Neural progenitor cell (in vitro differentiated cells): Measurements from ENCODE around the gene ADARB2. TPM values are rescaled to one million over a fixed set of nuclear protein-coding genes. Genes with fewer than 3 reads are reported as not detected.
A peak's percentile ranks its signal among the peaks of the same experiment; 100 is the strongest.

Source experiments
- DNase-seq: peaks from one replicate; pipeline ENCODE4 v3.0.0-alpha.2; 2016; ENCODE audit warnings: low spot score
- H2AFZ ChIP-seq: fragments of 200-600 bp; sonication (generic); replicated peaks from 2 replicates; pipeline ENCODE4 v1.6.1; 2016; ENCODE audit warnings: antibody characterized with exemption
- H3F3A ChIP-seq: fragments of 200-600 bp; sonication (generic); 2 replicates; pipeline ENCODE4 v1.6.1; 2016; ENCODE audit warnings: antibody characterized with exemption, low read depth
- H3K27ac ChIP-seq: fragments of 200-600 bp; sonication (generic); 2 replicates; pipeline ENCODE4 v1.5.1; 2016; ENCODE audit warnings: mild to moderate bottlenecking
- H3K27me3 ChIP-seq: fragments of 200-600 bp; sonication (generic); 2 replicates; pipeline ENCODE4 v1.6.1; 2016; ENCODE audit warnings: mild to moderate bottlenecking, moderate library complexity
- H3K36me3 ChIP-seq: fragments of 200-600 bp; sonication (generic); 2 replicates; pipeline ENCODE4 v1.5.1; 2016
- H3K4me1 ChIP-seq: fragments of 200-600 bp; sonication (generic); 2 replicates; pipeline ENCODE4 v1.6.1; 2016; ENCODE audit warnings: mixed run types
- H3K4me2 ChIP-seq: fragments of 200-600 bp; sonication (generic); 2 replicates; pipeline ENCODE4 v1.6.1; 2016
- H3K4me3 ChIP-seq: fragments of 200-600 bp; sonication (generic); 2 replicates; pipeline ENCODE4 v1.5.1; 2016
- H3K79me2 ChIP-seq: fragments of 200-600 bp; sonication (generic); 2 replicates; pipeline ENCODE4 v1.6.1; 2016; ENCODE audit warnings: low read depth
- H3K9ac ChIP-seq: fragments of 200-600 bp; sonication (generic); 2 replicates; pipeline ENCODE4 v1.6.1; 2016
- H3K9me3 ChIP-seq: fragments of 200-600 bp; sonication (generic); 2 replicates; pipeline ENCODE4 v1.5.1; 2016; ENCODE audit warnings: low read depth
- H4K20me1 ChIP-seq: fragments of 200-600 bp; sonication (generic); 2 replicates; pipeline ENCODE4 v1.6.1; 2016; ENCODE audit warnings: low read depth
- H3K27ac Mint-ChIP-seq: 3 replicates; pipeline ENCODE4 v1.8.0; 2021; ENCODE audit warnings: mixed read lengths
- H3K27me3 Mint-ChIP-seq: 2 replicates; pipeline ENCODE4 v1.8.0; 2022; ENCODE audit warnings: low read depth, mild to moderate bottlenecking, inconsistent platforms, moderate library complexity, mixed read lengths; ENCODE audit not compliant: insufficient read depth
- H3K36me3 Mint-ChIP-seq: 3 replicates; pipeline ENCODE4 v1.8.0; 2021; ENCODE audit warnings: mixed read lengths
- H3K4me1 Mint-ChIP-seq: 3 replicates; pipeline ENCODE4 v1.8.0; 2021; ENCODE audit warnings: mixed read lengths
- H3K4me3 Mint-ChIP-seq: 3 replicates; pipeline ENCODE4 v1.8.0; 2021; ENCODE audit warnings: mild to moderate bottlenecking, moderate library complexity, mixed read lengths
- H3K9me3 Mint-ChIP-seq: 3 replicates; pipeline ENCODE4 v1.8.0; 2020; ENCODE audit warnings: mixed read lengths
- CTCF ChIP-seq: fragments of 200-600 bp; sonication (generic); IDR thresholded peaks from 2 replicates; pipeline ENCODE4 v1.5.1; 2017; ENCODE audit warnings: antibody characterized with exemption, mild to moderate bottlenecking
- EZH2 ChIP-seq: fragments of 200-600 bp; sonication (generic); IDR thresholded peaks from 2 replicates; pipeline ENCODE4 v1.6.1; 2017; ENCODE audit warnings: antibody characterized with exemption, mild to moderate bottlenecking, moderate library complexity
- EZH2phosphoT487 ChIP-seq: fragments of 200-600 bp; sonication (generic); IDR thresholded peaks from 2 replicates; pipeline ENCODE4 v1.6.1; 2017; ENCODE audit warnings: antibody characterized with exemption
- total RNA-seq: library from RNA; depleted of rRNA; stranded (reverse); fragments of >200 nt; gene quantifications from 2 replicates; pipeline ENCODE4 v1.2.3, GENCODE V29; 2015; ENCODE audit warnings: low replicate concordance

The ADARB2 gene
- total RNA-seq, 1 donor from 2014 or later, result not detected

GRCh38 chr10:1243486-1244234 lies 493.7 kb downstream of the ADARB2 start:
- Histone ChIP-seq H3K36me3 (no peaks in the 10 kb centered on the region), H3K79me2 (no peaks in the 10 kb centered on the region), H3K4me1 (no peaks in the 10 kb centered on the region), H4K20me1 (no peaks in the 10 kb centered on the region), H3K27ac (no peak overlapping the region), H3K9me3 (no peaks in the 10 kb centered on the region), H3K27me3 (peaks cover 9% of the 10 kb centered on the region), H3K9ac (no peak overlapping the region), H2AFZ (no peak overlapping the region), H3K4me2 (no peak overlapping the region), H3F3A (peaks cover 15% of the 10 kb centered on the region), H3K4me3 (no peak overlapping the region)
- Mint-ChIP-seq H3K9me3 (peaks cover 9% of the 10 kb centered on the region), H3K4me3 (no peak overlapping the region), H3K4me1 (peaks cover 28% of the 10 kb centered on the region), H3K27ac (peak overlapping the region; percentile 46), H3K36me3 (no peaks in the 10 kb centered on the region), H3K27me3 (peaks cover 21% of the 10 kb centered on the region)
- TF ChIP-seq EZH2phosphoT487 (no peak), EZH2 (no peak), CTCF (peak; percentile 52)
- DNase-seq, result peak; percentile 25

GRCh38 chr10:1242975-1243374 lies 494.4 kb downstream of the ADARB2 start:
- H3K4me1 ChIP-seq, result no peaks in the 10 kb centered on the region
- no peak overlapping the region for H3K9ac ChIP-seq
- H3K79me2 ChIP-seq, result no peaks in the 10 kb centered on the region
- H3K9me3 ChIP-seq, result no peaks in the 10 kb centered on the region
- peaks cover 15% of the 10 kb centered on the region for H3F3A ChIP-seq
- no peak overlapping the region for H3K4me2 ChIP-seq
- peaks cover 9% of the 10 kb centered on the region for H3K27me3 ChIP-seq
- H3K36me3 Mint-ChIP-seq, result no peaks in the 10 kb centered on the region
- no peak for TF ChIP-seq EZH2
- no peak for TF ChIP-seq CTCF
- TF ChIP-seq EZH2phosphoT487, result no peak
- no peak for DNase-seq
- H4K20me1 ChIP-seq, result no peaks in the 10 kb centered on the region
- no peaks in the 10 kb centered on the region for H3K36me3 ChIP-seq
- H3K27me3 Mint-ChIP-seq, result peaks cover 21% of the 10 kb centered on the region
- H3K4me3 Mint-ChIP-seq, result no peak overlapping the region
- no peak overlapping the region for H3K27ac ChIP-seq
- peaks cover 28% of the 10 kb centered on the region for H3K4me1 Mint-ChIP-seq
- no peak overlapping the region for H3K4me3 ChIP-seq
- peaks cover 9% of the 10 kb centered on the region for H3K9me3 Mint-ChIP-seq
- no peak overlapping the region for H2AFZ ChIP-seq
- peak overlapping the region; percentile 46 for H3K27ac Mint-ChIP-seq

- H3K9me3 Mint-ChIP-seq, result peaks cover 7% of the 10 kb centered on the region
- Histone ChIP-seq H4K20me1 (no peaks in the 10 kb centered on the region), H3K79me2 (no peaks in the 10 kb centered on the region), H3K27ac (no peak overlapping the region), H3F3A (peaks cover 15% of the 10 kb centered on the region), H3K4me1 (no peaks in the 10 kb centered on the region), H3K36me3 (no peaks in the 10 kb centered on the region), H3K27me3 (peaks cover 9% of the 10 kb centered on the region), H3K4me2 (no peak overlapping the region), H2AFZ (peak overlapping the region; percentile 34), H3K4me3 (no peak overlapping the region), H3K9ac (no peak overlapping the region), H3K9me3 (no peaks in the 10 kb centered on the region)
- TF ChIP-seq EZH2phosphoT487, result no peak
- TF ChIP-seq CTCF, result no peak
- no peak for DNase-seq
- H3K27ac Mint-ChIP-seq, result peak overlapping the region; percentile 72
- peaks cover 18% of the 10 kb centered on the region for H3K27me3 Mint-ChIP-seq
- H3K4me1 Mint-ChIP-seq, result peaks cover 28% of the 10 kb centered on the region
- no peaks in the 10 kb centered on the region for H3K36me3 Mint-ChIP-seq
- H3K4me3 Mint-ChIP-seq, result no peak overlapping the region
Observed at GRCh38 chr10:1241973-1242935, 495.1 kb downstream of the ADARB2 start.
